AG04449 (cell line): ENCODE measurements around the gene NINJ1.

Experiments used
- CTCF ChIA-PET: fragments of 350-600 bp; formaldehyde crosslinking; extraction: SDS; loops from one replicate; lab custom pipeline; 2021; ENCODE audit warnings: antibody characterized with exemption; lab: Yijun Ruan, JAX
- POLR2A ChIA-PET: fragments of 400-600, 350-600 bp; formaldehyde crosslinking; extraction: SDS; loops from one replicate; lab custom pipeline; 2020; ENCODE audit warnings: antibody characterized with exemption, inconsistent platforms; lab: Yijun Ruan, JAX
- DNase-seq: peaks from one replicate; pipeline ENCODE4 v3.0.0-alpha.2; 2010; ENCODE audit warnings: low read depth, low spot score
- H3K4me3 ChIP-seq: 2 replicates; pipeline ENCODE4 v1.5.1; 2011; ENCODE audit warnings: low read depth, mild to moderate bottlenecking, control low read depth, low read length
- TF ChIP-seq, protein P1 (sequence below): IDR thresholded peaks from one replicate; pipeline ENCODE4 v1.5.1; 2011; ENCODE audit warnings: mild to moderate bottlenecking, moderate library complexity, low read length, control low read depth, inconsistent platforms; ENCODE audit not compliant: insufficient read depth; ENCODE audit errors: missing control alignments

The NINJ1 gene

DNA sequence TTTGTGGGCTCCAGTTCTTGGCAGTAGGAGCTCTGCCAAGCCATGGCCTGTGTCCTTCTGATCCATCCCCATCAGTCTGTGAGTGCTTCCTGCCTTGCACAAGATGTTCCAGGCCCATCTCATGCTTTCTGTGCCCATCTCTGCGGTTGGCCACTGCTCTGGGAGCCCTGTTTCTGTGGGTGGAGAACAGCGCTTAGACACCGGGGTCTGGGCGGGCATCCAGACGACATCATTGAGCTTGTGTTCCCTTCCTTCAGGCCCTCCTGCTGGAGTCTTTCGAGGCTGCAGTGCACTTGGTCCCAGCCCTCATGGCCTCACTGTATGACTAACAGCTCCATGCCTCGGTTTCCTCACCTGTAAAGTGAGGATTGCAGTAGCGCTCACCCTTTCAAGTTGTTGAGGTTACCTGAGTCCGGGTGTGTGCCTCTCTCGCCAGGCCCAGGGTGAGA lies 52.9 kb downstream of the NINJ1 start:
- H3K4me3 ChIP-seq, result no peak overlapping the region
- TF ChIP-seq, protein P1, sequence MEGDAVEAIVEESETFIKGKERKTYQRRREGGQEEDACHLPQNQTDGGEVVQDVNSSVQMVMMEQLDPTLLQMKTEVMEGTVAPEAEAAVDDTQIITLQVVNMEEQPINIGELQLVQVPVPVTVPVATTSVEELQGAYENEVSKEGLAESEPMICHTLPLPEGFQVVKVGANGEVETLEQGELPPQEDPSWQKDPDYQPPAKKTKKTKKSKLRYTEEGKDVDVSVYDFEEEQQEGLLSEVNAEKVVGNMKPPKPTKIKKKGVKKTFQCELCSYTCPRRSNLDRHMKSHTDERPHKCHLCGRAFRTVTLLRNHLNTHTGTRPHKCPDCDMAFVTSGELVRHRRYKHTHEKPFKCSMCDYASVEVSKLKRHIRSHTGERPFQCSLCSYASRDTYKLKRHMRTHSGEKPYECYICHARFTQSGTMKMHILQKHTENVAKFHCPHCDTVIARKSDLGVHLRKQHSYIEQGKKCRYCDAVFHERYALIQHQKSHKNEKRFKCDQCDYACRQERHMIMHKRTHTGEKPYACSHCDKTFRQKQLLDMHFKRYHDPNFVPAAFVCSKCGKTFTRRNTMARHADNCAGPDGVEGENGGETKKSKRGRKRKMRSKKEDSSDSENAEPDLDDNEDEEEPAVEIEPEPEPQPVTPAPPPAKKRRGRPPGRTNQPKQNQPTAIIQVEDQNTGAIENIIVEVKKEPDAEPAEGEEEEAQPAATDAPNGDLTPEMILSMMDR, result no peak
- DNase-seq, result no peak
- ChIA-PET CTCF (interaction anchor here (1.6 kb wide), 1 partner anchor 10 kb away, joined by 3 read pairs; no protein-coding TSS in a partner anchor), POLR2A (no interaction called here)

DNA sequence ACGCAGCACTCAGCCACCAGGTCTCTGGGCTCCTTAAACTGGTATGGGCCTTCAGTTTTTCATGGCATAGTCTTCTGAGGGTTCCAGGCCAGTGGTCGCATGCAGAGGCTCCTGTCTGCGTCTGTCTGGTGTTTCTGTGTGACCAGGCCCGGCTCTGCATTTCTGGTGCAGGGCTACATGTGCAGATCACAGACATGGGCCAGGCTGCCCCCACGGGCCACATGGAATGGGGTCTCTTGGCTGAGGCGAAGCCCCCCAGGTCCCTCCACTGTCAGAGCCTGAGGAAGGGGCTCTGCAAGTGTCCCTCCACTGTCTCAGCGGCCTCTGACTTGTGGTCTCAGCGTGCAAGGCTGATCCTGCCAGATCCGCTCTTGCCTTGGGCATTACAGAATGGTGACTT lies 53.6 kb downstream of the NINJ1 start:
- CTCF ChIA-PET, result no interaction called here
- TF ChIP-seq, protein P1, result no peak
- POLR2A ChIA-PET, result no interaction called here
- no peak for DNase-seq
- no peak overlapping the region for H3K4me3 ChIP-seq

DNA sequence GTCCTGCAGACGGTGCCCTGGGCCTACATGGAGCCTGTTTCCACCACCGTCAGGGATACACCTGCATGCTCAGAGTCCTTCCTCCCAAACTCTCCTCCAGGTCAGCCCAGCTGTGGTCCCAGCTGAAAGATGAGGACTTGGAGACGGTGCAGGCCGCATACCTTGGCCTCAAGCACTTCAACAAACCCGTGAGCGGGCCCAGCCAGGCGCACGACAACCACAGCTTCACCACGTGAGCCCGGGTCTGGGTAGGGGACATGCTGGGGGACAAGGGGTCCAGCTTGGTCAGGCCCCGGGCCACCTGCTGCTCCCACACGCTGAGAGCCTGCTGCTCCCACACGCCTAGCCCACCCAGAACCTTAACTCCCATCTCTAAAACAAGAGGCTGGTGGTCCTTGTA lies 54.7 kb downstream of the NINJ1 start:
- CTCF ChIA-PET, result no interaction called here
- POLR2A ChIA-PET, result no interaction called here
- H3K4me3 ChIP-seq, result no peak overlapping the region

DNA sequence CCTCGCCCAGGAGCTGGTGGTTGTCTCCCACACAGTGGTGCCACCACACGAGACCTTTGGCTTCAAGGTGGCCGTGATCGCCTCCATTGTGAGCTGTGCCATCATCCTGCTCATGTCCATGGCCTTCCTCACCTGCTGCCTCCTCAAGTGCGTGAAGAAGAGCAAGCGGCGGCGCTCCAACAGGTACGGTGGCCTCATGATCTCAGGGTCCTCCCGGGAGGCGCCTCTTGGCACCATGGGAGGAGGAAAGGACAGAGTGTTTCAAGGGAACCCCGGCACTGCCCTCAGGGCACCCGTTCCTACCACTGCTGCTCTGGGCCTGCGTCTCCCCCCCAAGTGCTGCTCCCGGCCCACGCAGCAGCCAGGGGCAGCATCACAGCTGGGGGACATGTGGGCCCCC lies 56.2 kb downstream of the NINJ1 start:
- ChIA-PET POLR2A (no interaction called here), CTCF (no interaction called here)
- no peak for DNase-seq
- TF ChIP-seq, protein P1, result no peak
- no peak overlapping the region for H3K4me3 ChIP-seq

More for the DNA sequence above, 54.7 kb downstream of the NINJ1 start:
- TF ChIP-seq, protein P1, result no peak
- no peak for DNase-seq

DNA sequence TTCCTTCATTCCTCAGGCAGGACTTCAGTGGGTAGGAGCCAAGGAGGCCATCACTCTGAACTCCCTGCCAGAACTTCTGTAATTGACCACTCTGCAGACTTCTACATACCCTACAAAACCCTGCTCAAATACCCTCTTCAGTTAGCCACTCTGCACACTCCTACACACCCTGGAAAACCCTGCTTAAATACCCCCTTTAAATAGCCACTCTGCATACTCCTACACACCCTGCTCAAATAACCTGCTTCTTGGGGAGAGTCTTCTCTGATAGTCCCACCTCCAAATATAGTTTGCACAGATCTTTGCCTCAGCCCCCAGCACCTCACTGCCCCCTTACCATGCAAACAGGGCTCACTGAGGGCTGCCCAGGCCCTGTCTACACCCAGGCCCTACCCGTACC lies 56.7 kb downstream of the NINJ1 start:
- TF ChIP-seq, protein P1, result no peak
- no peak for DNase-seq
- POLR2A ChIA-PET, result no interaction called here
- CTCF ChIA-PET, result no interaction called here
- H3K4me3 ChIP-seq, result no peak overlapping the region

DNA sequence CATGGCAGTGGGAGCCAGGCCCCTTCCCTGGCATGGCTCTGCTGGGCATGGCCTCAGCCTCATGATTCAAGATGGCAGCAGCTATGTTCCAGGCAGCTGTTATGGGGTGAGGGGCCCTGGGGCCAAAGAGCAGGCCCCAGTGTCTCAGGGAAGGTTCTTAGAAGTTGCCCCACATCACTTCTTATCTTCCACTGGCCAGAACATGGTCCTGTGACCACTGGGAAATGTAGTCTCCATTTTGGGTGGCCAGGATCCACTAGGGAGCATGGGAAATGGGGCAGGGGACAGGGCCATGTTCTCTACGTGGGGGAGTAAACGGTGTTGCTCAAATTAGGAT lies 57.3 kb downstream of the NINJ1 start:
- DNase-seq, result no peak
- TF ChIP-seq, protein P1, result no peak
- ChIA-PET POLR2A (no interaction called here), CTCF (no interaction called here)
- no peak overlapping the region for H3K4me3 ChIP-seq
